BE2C (cell line): ENCODE data around the gene PLCH2.
A peak's percentile ranks its signal among the peaks of the same experiment; 100 is the strongest.
"Not testable (repeated sequence)": the region's sequence is repeated elsewhere in the genome, so short reads cannot be mapped to it uniquely, and the experiment has no call there.

Experiments used
- DNase-seq: peaks from one replicate; pipeline ENCODE4 v3.0.0-alpha.2; 2020
- H3K27me3 ChIP-seq: fragments of 250-450 bp; sonication (Bioruptor Pico); 2 replicates; pipeline ENCODE4 v1.5.1; 2020; ENCODE audit warnings: mild to moderate bottlenecking
- H3K36me3 ChIP-seq: fragments of 250-450 bp; sonication (Bioruptor Pico); 2 replicates; pipeline ENCODE4 v1.5.1; 2020; ENCODE audit warnings: mild to moderate bottlenecking
- H3K4me1 ChIP-seq: fragments of 250-450 bp; sonication (Bioruptor Pico); 2 replicates; pipeline ENCODE4 v1.5.1; 2020
- H3K4me3 ChIP-seq: 2 replicates; pipeline ENCODE4 v1.5.1; 2011; ENCODE audit warnings: low read depth, low read length
- H3K9me3 ChIP-seq: fragments of 250-450 bp; sonication (Bioruptor Pico); 2 replicates; pipeline ENCODE4 v1.5.1; 2020
- CTCF ChIP-seq: IDR thresholded peaks from 2 replicates; pipeline ENCODE4 v1.5.1; 2012; ENCODE audit warnings: mild to moderate bottlenecking, low read depth, low read length

PLCH2 gene

DNA sequence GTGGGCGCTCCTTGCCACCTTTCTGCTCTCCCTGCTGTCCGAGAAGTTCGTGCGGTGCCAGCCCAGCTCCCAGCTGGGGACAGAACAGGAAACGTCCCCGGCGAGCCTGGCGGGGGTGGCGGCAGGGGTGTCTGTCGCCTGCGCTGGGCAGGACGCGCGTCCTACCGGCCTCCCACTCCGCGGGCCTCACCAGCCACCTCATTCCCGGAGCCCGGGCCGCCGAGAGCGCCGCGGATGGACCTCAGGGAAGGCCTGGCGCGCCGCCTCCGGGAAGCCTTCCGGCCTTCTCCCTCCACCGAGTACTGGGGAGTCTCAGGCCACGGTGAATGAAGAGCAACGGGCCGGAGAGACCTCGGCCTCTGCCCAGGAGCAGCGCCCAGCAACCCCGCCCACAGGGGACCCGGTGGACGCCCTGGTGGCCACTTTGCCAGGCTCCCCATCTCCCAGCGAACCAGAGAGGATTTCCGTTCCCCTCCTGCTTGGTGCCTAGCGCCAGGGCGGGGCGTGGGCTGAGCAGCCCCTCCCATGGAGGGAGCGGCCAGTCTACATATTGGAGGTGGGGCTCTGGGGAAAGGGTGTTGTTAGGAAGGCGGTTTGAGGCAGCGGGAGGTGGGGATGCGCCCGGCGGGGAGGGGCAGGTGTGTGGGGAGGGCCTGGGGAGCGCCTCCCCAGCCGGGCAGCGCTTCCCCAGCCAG lies 70.6 kb downstream of the PLCH2 start:
- no peaks in the 10 kb centered on the region for H3K27me3 ChIP-seq
- peaks cover 36% of the 10 kb centered on the region for H3K4me1 ChIP-seq
- no peaks in the 10 kb centered on the region for H3K36me3 ChIP-seq
- no peaks in the 10 kb centered on the region for H3K9me3 ChIP-seq
- no peak for TF ChIP-seq CTCF
- DNase-seq = peak; percentile 75
- H3K4me3 ChIP-seq = peak overlapping the region; percentile 53

DNA sequence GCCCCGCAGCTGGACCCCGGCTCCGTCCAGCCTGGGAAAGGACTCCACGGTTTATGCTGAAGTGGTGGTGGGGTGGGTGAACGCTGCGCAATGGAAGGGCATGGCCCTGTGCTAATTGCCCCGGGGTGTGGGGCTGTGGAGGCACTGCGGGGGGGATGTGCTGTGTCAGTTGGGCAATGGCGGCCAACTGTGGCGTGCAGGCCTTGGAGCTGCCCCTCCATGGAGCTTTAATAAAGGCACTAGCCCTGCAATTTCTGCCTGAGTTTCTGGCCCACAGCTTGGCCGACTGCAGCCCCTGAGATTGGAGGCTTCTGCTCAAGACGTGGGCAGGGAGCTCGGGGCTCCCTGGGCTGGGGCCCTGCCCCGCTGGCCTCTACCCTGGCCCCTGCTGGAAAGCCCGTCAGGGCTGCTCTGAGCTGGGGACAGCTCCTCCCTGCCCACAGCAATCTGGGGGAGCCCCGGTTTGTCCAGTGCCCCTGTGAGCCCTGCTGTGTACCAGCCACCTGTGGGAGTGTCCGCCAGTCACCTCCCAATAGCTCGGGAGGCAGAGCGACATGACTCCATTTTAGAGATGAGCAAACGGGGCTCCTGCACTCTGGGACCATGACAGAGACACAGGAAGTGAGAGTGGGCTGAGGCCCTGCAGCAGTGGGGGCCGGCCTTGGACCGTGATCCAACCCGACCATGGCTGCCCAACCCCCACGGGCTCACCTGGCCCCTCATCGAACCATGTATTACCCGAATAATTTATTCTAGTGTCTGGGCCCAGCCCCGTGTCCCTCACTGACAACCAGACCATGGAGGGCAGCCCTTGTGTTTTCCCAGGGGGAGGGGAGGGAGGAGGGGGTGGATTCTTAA lies 71.3 kb downstream of the PLCH2 start:
- H3K4me1 ChIP-seq = peaks cover 36% of the 10 kb centered on the region
- no peak for TF ChIP-seq CTCF
- H3K9me3 ChIP-seq = no peaks in the 10 kb centered on the region
- peak overlapping the region; percentile 53 for H3K4me3 ChIP-seq
- H3K36me3 ChIP-seq = no peaks in the 10 kb centered on the region
- no peaks in the 10 kb centered on the region for H3K27me3 ChIP-seq
- DNase-seq = no peak

DNA sequence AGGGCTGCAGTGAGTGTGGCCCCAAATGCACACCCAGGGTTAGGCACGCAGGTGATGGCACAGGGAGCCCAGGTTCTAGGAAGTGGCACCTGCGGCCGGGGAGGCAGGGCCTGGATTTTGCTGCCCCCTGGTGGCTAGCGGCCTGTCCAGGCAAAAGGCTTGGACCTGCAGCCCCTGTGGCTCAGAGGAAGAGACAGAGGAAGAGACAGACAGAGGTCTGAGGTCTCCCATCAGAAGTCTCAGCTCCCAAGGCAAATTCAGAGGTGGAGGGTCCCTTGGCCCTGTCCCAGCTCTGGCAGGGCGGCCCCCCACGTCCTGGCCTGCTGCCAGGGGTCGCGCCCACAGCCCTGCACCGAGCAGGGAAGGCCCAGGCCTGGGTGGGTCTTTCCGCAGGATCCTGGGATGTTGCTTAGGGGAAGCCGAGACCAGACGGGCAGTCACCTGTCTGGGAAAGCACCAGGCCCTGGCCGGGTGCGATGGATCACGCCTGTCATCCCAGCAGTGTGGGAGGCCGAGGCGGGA lies 72.0 kb downstream of the PLCH2 start:
- H3K36me3 ChIP-seq = no peaks in the 10 kb centered on the region
- DNase-seq = peak; percentile 77
- peak; percentile 74 for TF ChIP-seq CTCF
- peaks cover 30% of the 10 kb centered on the region for H3K4me1 ChIP-seq
- no peaks in the 10 kb centered on the region for H3K27me3 ChIP-seq
- no peak overlapping the region for H3K4me3 ChIP-seq
- no peaks in the 10 kb centered on the region for H3K9me3 ChIP-seq

- not testable (repeated sequence) for DNase-seq, H3K4me3 ChIP-seq, H3K36me3 ChIP-seq, H3K9me3 ChIP-seq, H3K27me3 ChIP-seq
- H3K4me1 ChIP-seq = peaks cover 20% of the 10 kb centered on the region
Observed at GRCh38 chr1:2549367-2550029, 73.4 kb downstream of the PLCH2 start.

- not testable (repeated sequence) for H3K9me3 ChIP-seq, H3K27me3 ChIP-seq, H3K36me3 ChIP-seq, H3K4me3 ChIP-seq, DNase-seq
- peaks cover 11% of the 10 kb centered on the region for H3K4me1 ChIP-seq
Observed at GRCh38 chr1:2550309-2550861, 74.3 kb downstream of the PLCH2 start.

DNA sequence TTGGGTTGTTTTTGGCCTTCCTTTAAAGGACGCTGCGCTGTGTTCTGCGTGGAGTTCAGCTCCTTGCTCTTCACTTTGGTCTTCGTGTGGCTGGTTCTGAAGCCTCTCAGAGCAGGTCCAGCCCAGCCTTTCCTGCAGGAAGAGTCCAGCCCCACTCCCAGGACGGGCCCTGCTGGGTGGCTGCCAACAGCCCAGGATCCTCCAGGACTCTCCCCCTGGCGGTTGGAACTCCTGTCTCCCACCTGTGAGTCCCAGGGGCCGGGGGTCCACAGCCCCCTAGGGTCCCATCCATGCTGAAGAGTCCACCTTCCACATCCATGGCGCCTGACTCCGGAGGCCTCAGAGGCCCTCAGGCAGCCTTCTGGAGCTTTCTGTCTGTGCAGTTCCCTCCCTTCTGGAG lies 75.5 kb downstream of the PLCH2 start:
- H3K4me1 ChIP-seq, H3K9me3 ChIP-seq, H3K36me3 ChIP-seq, DNase-seq, H3K4me3 ChIP-seq, H3K27me3 ChIP-seq: not testable (repeated sequence)

GRCh38 chr1:2552189-2552588 lies 76.1 kb downstream of the PLCH2 start:
- peaks cover 9% of the 10 kb centered on the region for H3K4me1 ChIP-seq
- no peaks in the 10 kb centered on the region for H3K27me3 ChIP-seq
- no peaks in the 10 kb centered on the region for H3K36me3 ChIP-seq
- DNase-seq = no peak
- no peak for TF ChIP-seq CTCF
- no peak overlapping the region for H3K4me3 ChIP-seq
- no peaks in the 10 kb centered on the region for H3K9me3 ChIP-seq

DNA sequence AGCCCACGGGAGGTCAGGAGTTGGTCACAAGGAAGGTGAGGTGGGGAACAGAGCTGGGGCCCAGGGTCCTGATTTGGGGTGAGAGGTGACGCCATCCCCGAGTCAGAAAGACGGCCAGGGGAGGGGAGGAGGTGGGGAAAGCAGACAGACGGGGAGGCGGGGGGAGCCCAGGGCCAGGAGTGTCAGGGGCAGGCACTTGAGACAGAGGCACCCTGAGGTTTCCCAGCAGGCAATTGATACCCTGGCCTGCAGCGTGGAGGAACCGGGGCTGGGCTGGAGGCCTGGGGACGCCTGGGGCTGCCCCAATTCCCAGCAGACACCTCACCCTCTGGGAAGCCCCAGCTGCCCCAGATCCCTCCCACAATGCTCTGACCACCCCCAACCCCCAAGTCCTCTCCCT lies 77.0 kb downstream of the PLCH2 start:
- H3K4me1 ChIP-seq, H3K36me3 ChIP-seq, DNase-seq, H3K9me3 ChIP-seq, H3K27me3 ChIP-seq, H3K4me3 ChIP-seq: not testable (repeated sequence)
